Loucy (cell line): ENCODE measurements around the gene TRERF1.

Experiments used
- H2AFZ ChIP-seq: fragments of 200-600 bp; sonication (generic); 2 replicates; pipeline ENCODE4 v1.6.0; 2016; ENCODE audit warnings: antibody characterized with exemption, mild to moderate bottlenecking, low read length, moderate library complexity
- H3F3A ChIP-seq: fragments of 200-600 bp; 2 replicates; pipeline ENCODE4 v1.6.0; 2016; ENCODE audit warnings: antibody characterized with exemption, low read depth, mild to moderate bottlenecking
- H3K27me3 ChIP-seq: fragments of 200-600 bp; sonication (generic); 2 replicates; pipeline ENCODE4 v1.6.1; 2014; ENCODE audit warnings: low read length, mild to moderate bottlenecking; ENCODE audit not compliant: insufficient read depth, poor library complexity, severe bottlenecking
- H3K36me3 ChIP-seq: fragments of 200-600 bp; sonication (generic); 2 replicates; pipeline ENCODE4 v1.6.1; 2016; ENCODE audit warnings: low read length; ENCODE audit not compliant: insufficient read depth
- H3K4me1 ChIP-seq: fragments of 200-600 bp; sonication (generic); 2 replicates; pipeline ENCODE4 v1.5.1; 2014; ENCODE audit warnings: low read length, mild to moderate bottlenecking; ENCODE audit not compliant: insufficient read depth, poor library complexity, severe bottlenecking
- H3K4me2 ChIP-seq: fragments of 200-600 bp; sonication (generic); 2 replicates; pipeline ENCODE4 v1.6.0; 2014; ENCODE audit warnings: antibody characterized with exemption, low read length, low read depth, mild to moderate bottlenecking; ENCODE audit not compliant: poor library complexity, severe bottlenecking
- H3K4me3 ChIP-seq: fragments of 200-600 bp; sonication (generic); 2 replicates; pipeline ENCODE4 v1.5.1; 2014; ENCODE audit warnings: low read length, mild to moderate bottlenecking, mixed read lengths; ENCODE audit not compliant: poor library complexity, severe bottlenecking
- H3K79me2 ChIP-seq: fragments of 200-600 bp; sonication (generic); 2 replicates; pipeline ENCODE4 v1.6.1; 2014; ENCODE audit warnings: low read length; ENCODE audit not compliant: insufficient read depth
- H3K9ac ChIP-seq: fragments of 200-600 bp; sonication (generic); 2 replicates; pipeline ENCODE4 v1.6.0; 2014; ENCODE audit warnings: mild to moderate bottlenecking, low read depth, low read length, moderate library complexity; ENCODE audit not compliant: poor library complexity, severe bottlenecking
- H3K9me2 ChIP-seq: fragments of 200-600 bp; sonication (generic); replicated peaks from 2 replicates; pipeline ENCODE4 v1.6.1; 2016; ENCODE audit warnings: low read depth, low read length, mixed read lengths
- H3K9me3 ChIP-seq: fragments of 200-600 bp; sonication (generic); 2 replicates; pipeline ENCODE4 v1.6.1; 2014; ENCODE audit warnings: mild to moderate bottlenecking, antibody characterized with exemption, low read length, low read depth; ENCODE audit not compliant: insufficient read depth
- H4K20me1 ChIP-seq: fragments of 200-600 bp; sonication (generic); 2 replicates; pipeline ENCODE4 v1.6.0; 2014; ENCODE audit warnings: antibody characterized with exemption, low read length, mild to moderate bottlenecking; ENCODE audit not compliant: insufficient read depth, poor library complexity, severe bottlenecking
- EZH2phosphoT487 ChIP-seq: fragments of 200-600 bp; IDR thresholded peaks from 2 replicates; pipeline ENCODE4 v1.6.1; 2018; ENCODE audit warnings: antibody characterized with exemption, mild to moderate bottlenecking, moderate library complexity, borderline replicate concordance
- TF ChIP-seq, protein P1 (sequence below): fragments of 200-600 bp; sonication (generic); conservative IDR thresholded peaks from 2 replicates; pipeline ENCODE4 v1.5.1; 2014; ENCODE audit warnings: mild to moderate bottlenecking, antibody characterized with exemption, low read length

TRERF1 gene

GRCh38 chr6:42423244-42423643 is 28.5 kb downstream of the TRERF1 start:
- H3K9ac ChIP-seq = no peak overlapping the region
- TF ChIP-seq, protein P1, sequence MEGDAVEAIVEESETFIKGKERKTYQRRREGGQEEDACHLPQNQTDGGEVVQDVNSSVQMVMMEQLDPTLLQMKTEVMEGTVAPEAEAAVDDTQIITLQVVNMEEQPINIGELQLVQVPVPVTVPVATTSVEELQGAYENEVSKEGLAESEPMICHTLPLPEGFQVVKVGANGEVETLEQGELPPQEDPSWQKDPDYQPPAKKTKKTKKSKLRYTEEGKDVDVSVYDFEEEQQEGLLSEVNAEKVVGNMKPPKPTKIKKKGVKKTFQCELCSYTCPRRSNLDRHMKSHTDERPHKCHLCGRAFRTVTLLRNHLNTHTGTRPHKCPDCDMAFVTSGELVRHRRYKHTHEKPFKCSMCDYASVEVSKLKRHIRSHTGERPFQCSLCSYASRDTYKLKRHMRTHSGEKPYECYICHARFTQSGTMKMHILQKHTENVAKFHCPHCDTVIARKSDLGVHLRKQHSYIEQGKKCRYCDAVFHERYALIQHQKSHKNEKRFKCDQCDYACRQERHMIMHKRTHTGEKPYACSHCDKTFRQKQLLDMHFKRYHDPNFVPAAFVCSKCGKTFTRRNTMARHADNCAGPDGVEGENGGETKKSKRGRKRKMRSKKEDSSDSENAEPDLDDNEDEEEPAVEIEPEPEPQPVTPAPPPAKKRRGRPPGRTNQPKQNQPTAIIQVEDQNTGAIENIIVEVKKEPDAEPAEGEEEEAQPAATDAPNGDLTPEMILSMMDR = no peak
- no peak for TF ChIP-seq EZH2phosphoT487
- no peaks in the 10 kb centered on the region for H3K9me3 ChIP-seq
- H3K9me2 ChIP-seq = no peaks in the 10 kb centered on the region
- H3F3A ChIP-seq = no peaks in the 10 kb centered on the region
- H3K36me3 ChIP-seq = no peaks in the 10 kb centered on the region
- no peak overlapping the region for H2AFZ ChIP-seq
- peaks cover 68% of the 10 kb centered on the region; the same call in 1 of the 2 replicates for H3K79me2 ChIP-seq
- H3K4me1 ChIP-seq = peaks cover 11% of the 10 kb centered on the region
- peaks cover 45% of the 10 kb centered on the region for H4K20me1 ChIP-seq
- H3K4me2 ChIP-seq = peak overlapping the region; percentile 20
- no peaks in the 10 kb centered on the region for H3K27me3 ChIP-seq
- no peak overlapping the region for H3K4me3 ChIP-seq

GRCh38 chr6:42420741-42421140 is 31.0 kb downstream of the TRERF1 start:
- TF ChIP-seq EZH2phosphoT487 = no peak
- TF ChIP-seq, protein P1 = no peak
- H3K9ac ChIP-seq = no peak overlapping the region
- no peak overlapping the region for H3K4me3 ChIP-seq
- peaks cover 64% of the 10 kb centered on the region for H4K20me1 ChIP-seq
- H3K9me2 ChIP-seq = no peaks in the 10 kb centered on the region
- no peak overlapping the region for H3K4me2 ChIP-seq
- H3K9me3 ChIP-seq = no peaks in the 10 kb centered on the region
- no peaks in the 10 kb centered on the region for H3K36me3 ChIP-seq
- peaks cover 73% of the 10 kb centered on the region; the same call in 1 of the 2 replicates for H3K79me2 ChIP-seq
- no peaks in the 10 kb centered on the region for H3K27me3 ChIP-seq
- H2AFZ ChIP-seq = no peak overlapping the region
- H3F3A ChIP-seq = no peaks in the 10 kb centered on the region
- peaks cover 21% of the 10 kb centered on the region for H3K4me1 ChIP-seq

DNA sequence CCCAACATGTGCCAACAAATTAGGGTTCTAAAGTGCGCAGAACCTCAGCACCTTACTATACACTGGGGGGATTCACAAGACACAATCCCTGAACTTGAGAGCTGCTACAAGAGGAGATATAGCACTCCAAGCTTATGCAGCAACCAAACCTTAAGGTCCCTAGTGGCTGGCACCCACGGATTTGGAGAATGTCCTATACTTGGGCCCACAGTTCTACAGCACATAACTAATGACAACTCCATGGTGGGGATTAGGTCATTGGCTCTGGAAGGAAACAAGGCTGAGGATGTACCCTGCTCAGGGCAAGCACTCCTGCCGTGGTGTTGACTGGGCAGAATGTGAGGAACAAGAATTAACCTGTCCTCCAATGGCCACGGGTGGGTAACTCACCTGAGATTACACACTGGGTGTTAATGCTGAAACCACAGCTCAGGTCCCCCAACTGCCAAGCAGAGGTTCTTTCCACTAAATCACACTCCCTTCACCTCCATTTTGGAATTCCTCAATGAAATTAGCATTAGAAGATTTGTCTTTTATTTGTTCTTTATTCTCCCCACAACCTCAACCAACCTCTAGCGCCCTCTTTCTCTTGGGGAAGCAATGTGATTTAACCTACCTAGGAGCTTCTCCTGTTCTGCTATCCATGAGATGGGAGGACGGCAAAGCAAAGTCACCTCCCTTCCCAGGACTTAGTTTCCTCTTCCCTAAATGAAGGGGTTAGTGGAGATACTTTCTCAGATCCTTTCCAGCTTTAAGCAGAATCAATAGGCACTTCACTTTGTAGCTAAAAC is 32.0 kb downstream of the TRERF1 start:
- Histone ChIP-seq H3K9me2 (no peaks in the 10 kb centered on the region), H4K20me1 (peaks cover 68% of the 10 kb centered on the region), H3K4me3 (no peak overlapping the region), H2AFZ (no peak overlapping the region), H3K4me1 (peaks cover 21% of the 10 kb centered on the region), H3K9ac (no peak overlapping the region), H3K79me2 (peaks cover 74% of the 10 kb centered on the region), H3K27me3 (no peaks in the 10 kb centered on the region), H3K4me2 (no peak overlapping the region), H3K36me3 (no peaks in the 10 kb centered on the region), H3F3A (0 out of 2 replicates have a peak, but pooled peaks cover 3% of the 10 kb centered on the region), H3K9me3 (no peaks in the 10 kb centered on the region)
- TF ChIP-seq EZH2phosphoT487 = no peak
- TF ChIP-seq, protein P1 = peak; percentile 48
